Endothelial cell (in vitro differentiated cells): ENCODE data around the gene IFITM2. TPM values are rescaled to one million over a fixed set of nuclear protein-coding genes. Genes with fewer than 3 reads are reported as not detected.

Experiments
- DNase-seq: peaks from one replicate; pipeline ENCODE4 v3.0.0; 2021; ENCODE audit warnings: low spot score
- H3K27ac Mint-ChIP-seq: one replicate; pipeline ENCODE4 v1.8.0; 2021; ENCODE audit warnings: mixed read lengths, inconsistent platforms; ENCODE audit not compliant: unreplicated experiment
- H3K27me3 Mint-ChIP-seq: one replicate; pipeline ENCODE4 v1.8.0; 2021; ENCODE audit warnings: mild to moderate bottlenecking, moderate library complexity, mixed read lengths, inconsistent platforms; ENCODE audit not compliant: unreplicated experiment
- H3K36me3 Mint-ChIP-seq: one replicate; pipeline ENCODE4 v1.8.0; 2021; ENCODE audit warnings: mild to moderate bottlenecking, low read depth, mixed read lengths, inconsistent platforms; ENCODE audit not compliant: unreplicated experiment
- H3K4me1 Mint-ChIP-seq: one replicate; pipeline ENCODE4 v1.8.0; 2021; ENCODE audit warnings: mild to moderate bottlenecking, mixed read lengths, inconsistent platforms; ENCODE audit not compliant: unreplicated experiment
- H3K4me3 Mint-ChIP-seq: one replicate; pipeline ENCODE4 v1.8.0; 2021; ENCODE audit warnings: mild to moderate bottlenecking, mixed read lengths, inconsistent platforms; ENCODE audit not compliant: unreplicated experiment
- H3K9me3 Mint-ChIP-seq: one replicate; pipeline ENCODE4 v1.8.0; 2021; ENCODE audit warnings: mixed read lengths, inconsistent platforms; ENCODE audit not compliant: unreplicated experiment
- CTCF ChIP-seq: fragments of 200-600 bp; sonication (generic); IDR thresholded peaks from one replicate; pipeline ENCODE4 v1.5.0; 2021; ENCODE audit warnings: antibody characterized with exemption; ENCODE audit not compliant: unreplicated experiment
- total RNA-seq: library from RNA; stranded (reverse); fragmentation: NEBNext Ultra II Directional; extraction: Animal tissue kit (Norgen Biotek cat#: 25700); gene quantifications from one replicate; pipeline ENCODE4 v1.2.1, GENCODE V29; 2021; ENCODE audit not compliant: unreplicated experiment

Gene IFITM2
- total RNA-seq, 1 donor from 2014 or later: 205 TPM

GRCh38 chr11:289712-290620, 17.6 kb upstream of the IFITM2 start:
- no peak for TF ChIP-seq CTCF
- H3K36me3 Mint-ChIP-seq: no peaks in the 10 kb centered on the region
- H3K4me1 Mint-ChIP-seq: no peaks in the 10 kb centered on the region
- no peak for DNase-seq
- peaks cover 15% of the 10 kb centered on the region for H3K27me3 Mint-ChIP-seq
- H3K4me3 Mint-ChIP-seq: peak overlapping the region; percentile 56
- no peaks in the 10 kb centered on the region for H3K9me3 Mint-ChIP-seq
- H3K27ac Mint-ChIP-seq: no peak overlapping the region

GRCh38 chr11:290621-291231, 16.9 kb upstream of the IFITM2 start:
- no peaks in the 10 kb centered on the region for H3K9me3 Mint-ChIP-seq
- H3K27me3 Mint-ChIP-seq: peaks cover 15% of the 10 kb centered on the region
- H3K4me3 Mint-ChIP-seq: no peak overlapping the region
- no peaks in the 10 kb centered on the region for H3K36me3 Mint-ChIP-seq
- no peak overlapping the region for H3K27ac Mint-ChIP-seq
- H3K4me1 Mint-ChIP-seq: no peaks in the 10 kb centered on the region
- no peak for DNase-seq
- TF ChIP-seq CTCF: no peak

- Mint-ChIP-seq H3K27ac (no peak overlapping the region), H3K4me3 (no peak overlapping the region), H3K9me3 (no peaks in the 10 kb centered on the region), H3K4me1 (no peaks in the 10 kb centered on the region), H3K36me3 (no peaks in the 10 kb centered on the region), H3K27me3 (peaks cover 15% of the 10 kb centered on the region)
- TF ChIP-seq CTCF: no peak
- no peak for DNase-seq
Measured at GRCh38 chr11:291281-292210, 16.1 kb upstream of the IFITM2 start.

GRCh38 chr11:292211-293121, 15.2 kb upstream of the IFITM2 start:
- Mint-ChIP-seq H3K4me1 (peaks cover 2% of the 10 kb centered on the region), H3K27ac (no peak overlapping the region), H3K27me3 (peaks cover 9% of the 10 kb centered on the region), H3K9me3 (no peaks in the 10 kb centered on the region), H3K4me3 (no peak overlapping the region), H3K36me3 (peaks cover 3% of the 10 kb centered on the region)
- TF ChIP-seq CTCF: no peak
- no peak for DNase-seq
